ENCODE measurements around the gene GPHA2.

DNA sequence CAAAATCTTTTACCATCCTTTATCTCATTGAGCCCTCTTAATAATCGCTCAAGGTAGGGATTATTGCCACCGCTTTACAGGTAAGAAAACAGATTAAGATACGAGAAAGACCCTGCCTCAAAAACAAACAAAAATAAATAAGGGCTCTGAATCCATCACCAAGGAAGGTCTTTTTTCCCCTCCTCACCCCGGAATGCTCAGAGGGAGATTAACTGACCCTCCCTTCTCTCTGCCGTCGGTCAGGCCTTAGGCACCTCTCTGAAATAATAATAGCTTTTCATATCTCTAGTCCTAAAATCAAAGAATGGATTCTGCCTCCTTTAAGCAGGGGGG lies 18.1 kb downstream of the GPHA2 start:
- no peak for TF ChIP-seq JUNB (CRISPR knock-in tag; IDR thresholded peaks at IDR 0.05; ENCODE audit: borderline replicate concordance)
- TF ChIP-seq, protein P1, sequence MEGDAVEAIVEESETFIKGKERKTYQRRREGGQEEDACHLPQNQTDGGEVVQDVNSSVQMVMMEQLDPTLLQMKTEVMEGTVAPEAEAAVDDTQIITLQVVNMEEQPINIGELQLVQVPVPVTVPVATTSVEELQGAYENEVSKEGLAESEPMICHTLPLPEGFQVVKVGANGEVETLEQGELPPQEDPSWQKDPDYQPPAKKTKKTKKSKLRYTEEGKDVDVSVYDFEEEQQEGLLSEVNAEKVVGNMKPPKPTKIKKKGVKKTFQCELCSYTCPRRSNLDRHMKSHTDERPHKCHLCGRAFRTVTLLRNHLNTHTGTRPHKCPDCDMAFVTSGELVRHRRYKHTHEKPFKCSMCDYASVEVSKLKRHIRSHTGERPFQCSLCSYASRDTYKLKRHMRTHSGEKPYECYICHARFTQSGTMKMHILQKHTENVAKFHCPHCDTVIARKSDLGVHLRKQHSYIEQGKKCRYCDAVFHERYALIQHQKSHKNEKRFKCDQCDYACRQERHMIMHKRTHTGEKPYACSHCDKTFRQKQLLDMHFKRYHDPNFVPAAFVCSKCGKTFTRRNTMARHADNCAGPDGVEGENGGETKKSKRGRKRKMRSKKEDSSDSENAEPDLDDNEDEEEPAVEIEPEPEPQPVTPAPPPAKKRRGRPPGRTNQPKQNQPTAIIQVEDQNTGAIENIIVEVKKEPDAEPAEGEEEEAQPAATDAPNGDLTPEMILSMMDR (CRISPR knock-in tag; IDR thresholded peaks at IDR 0.05), result no peak
- TF ChIP-seq, protein P2, sequence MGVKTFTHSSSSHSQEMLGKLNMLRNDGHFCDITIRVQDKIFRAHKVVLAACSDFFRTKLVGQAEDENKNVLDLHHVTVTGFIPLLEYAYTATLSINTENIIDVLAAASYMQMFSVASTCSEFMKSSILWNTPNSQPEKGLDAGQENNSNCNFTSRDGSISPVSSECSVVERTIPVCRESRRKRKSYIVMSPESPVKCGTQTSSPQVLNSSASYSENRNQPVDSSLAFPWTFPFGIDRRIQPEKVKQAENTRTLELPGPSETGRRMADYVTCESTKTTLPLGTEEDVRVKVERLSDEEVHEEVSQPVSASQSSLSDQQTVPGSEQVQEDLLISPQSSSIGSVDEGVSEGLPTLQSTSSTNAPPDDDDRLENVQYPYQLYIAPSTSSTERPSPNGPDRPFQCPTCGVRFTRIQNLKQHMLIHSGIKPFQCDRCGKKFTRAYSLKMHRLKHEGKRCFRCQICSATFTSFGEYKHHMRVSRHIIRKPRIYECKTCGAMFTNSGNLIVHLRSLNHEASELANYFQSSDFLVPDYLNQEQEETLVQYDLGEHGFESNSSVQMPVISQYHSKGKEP (CRISPR knock-in tag; IDR thresholded peaks at IDR 0.05), result no peak
- TF ChIP-seq POLR2A (IDR thresholded peaks at IDR 0.05; ENCODE audit: insufficient read depth in 1 of 2, low read depth in 2 of 2, low read length in 2 of 2), result no peak
- TF ChIP-seq MTA1 (CRISPR knock-in tag; IDR thresholded peaks at IDR 0.05; ENCODE audit: borderline replicate concordance), result no peak
- TF ChIP-seq, protein P3, sequence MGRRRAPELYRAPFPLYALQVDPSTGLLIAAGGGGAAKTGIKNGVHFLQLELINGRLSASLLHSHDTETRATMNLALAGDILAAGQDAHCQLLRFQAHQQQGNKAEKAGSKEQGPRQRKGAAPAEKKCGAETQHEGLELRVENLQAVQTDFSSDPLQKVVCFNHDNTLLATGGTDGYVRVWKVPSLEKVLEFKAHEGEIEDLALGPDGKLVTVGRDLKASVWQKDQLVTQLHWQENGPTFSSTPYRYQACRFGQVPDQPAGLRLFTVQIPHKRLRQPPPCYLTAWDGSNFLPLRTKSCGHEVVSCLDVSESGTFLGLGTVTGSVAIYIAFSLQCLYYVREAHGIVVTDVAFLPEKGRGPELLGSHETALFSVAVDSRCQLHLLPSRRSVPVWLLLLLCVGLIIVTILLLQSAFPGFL (CRISPR knock-in tag; IDR thresholded peaks at IDR 0.05), result no peak
- no peak for TF ChIP-seq GTF2F1 (IDR thresholded peaks at IDR 0.05; ENCODE audit: low read length)
- no peak for TF ChIP-seq SIN3A (IDR thresholded peaks at IDR 0.05; ENCODE audit: borderline replicate concordance, low read depth, low read length)
- no peak for TF ChIP-seq MBNL3 (CRISPR knock-in tag; conservative IDR thresholded peaks at IDR 0.05)
- TF ChIP-seq PHF8 (CRISPR knock-in tag; IDR thresholded peaks at IDR 0.05), result no peak

Measured in HepG2 (cell line).